ENCODE measurements around the gene CACNG7.
A peak's percentile ranks its signal among the peaks of the same experiment; 100 is the strongest.
"Not testable (repeated sequence)": the region's sequence is repeated elsewhere in the genome, so short reads cannot be mapped to it uniquely, and the experiment has no call there.

CACNG7 gene

DNA sequence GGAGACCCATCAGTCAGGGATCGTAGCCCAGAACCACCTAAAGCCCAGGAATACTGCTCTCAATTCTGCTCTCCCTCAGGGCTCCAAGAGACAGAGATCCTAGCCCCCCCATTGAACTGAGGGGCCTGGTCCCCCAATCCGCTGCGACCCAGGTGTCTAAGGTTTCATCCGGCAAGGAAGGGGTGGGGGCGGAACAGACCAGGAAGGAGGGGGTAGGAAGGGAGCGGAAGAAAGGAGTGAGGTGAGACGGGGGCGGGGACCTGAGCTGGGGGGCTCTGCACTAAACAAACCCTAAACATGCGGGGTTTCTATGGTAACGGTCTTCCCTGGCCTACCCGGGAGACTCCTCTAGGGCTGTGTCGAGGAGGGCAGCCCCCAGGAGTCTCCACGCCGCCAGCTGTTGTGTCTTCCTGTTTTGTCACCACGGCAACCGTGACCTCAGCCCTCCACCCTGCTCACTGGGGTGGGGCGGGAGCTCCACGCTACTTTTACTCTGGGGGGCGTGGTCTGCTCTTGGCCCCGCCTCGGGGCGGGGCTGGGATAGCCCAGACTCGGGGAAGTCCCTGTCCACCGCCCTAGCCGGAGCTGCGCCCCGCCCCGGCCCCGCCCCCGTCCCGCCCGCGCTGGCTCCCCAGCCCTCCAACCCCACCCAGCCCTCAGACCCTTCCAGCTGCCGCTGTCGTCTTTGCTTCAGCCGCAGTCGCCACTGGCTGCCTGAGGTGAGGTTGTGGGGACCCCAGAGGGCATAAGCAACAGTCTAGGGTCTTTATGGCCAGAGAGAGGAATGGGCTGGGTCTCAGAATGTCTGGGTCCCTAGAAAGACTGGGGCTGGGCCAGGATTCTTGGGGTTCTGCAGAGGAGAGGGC lies 41.6 kb upstream of the CACNG7 start, which contains the start of gene MYADM:
Gene MYADM (plus strand): TSS at position 659 of the 866 bp plus-strand sequence. CDS start 5,647 bp downstream, outside the sequence.
- Histone ChIP-seq H3K9me3 (ENCODE audit: severe bottlenecking) (no peaks in the 10 kb centered on the region), H3K4me3 (ENCODE audit: low read depth, low read length) (peak within 1 kb of the TSS; percentile 66), H3K27ac (no peak within 1 kb of the TSS), H3K27me3 (ENCODE audit: insufficient read depth, low read depth, severe bottlenecking) (no peaks in the 10 kb centered on the region), H3K36me3 (no peaks in the 10 kb centered on the region)
- TF ChIP-seq, protein P1, sequence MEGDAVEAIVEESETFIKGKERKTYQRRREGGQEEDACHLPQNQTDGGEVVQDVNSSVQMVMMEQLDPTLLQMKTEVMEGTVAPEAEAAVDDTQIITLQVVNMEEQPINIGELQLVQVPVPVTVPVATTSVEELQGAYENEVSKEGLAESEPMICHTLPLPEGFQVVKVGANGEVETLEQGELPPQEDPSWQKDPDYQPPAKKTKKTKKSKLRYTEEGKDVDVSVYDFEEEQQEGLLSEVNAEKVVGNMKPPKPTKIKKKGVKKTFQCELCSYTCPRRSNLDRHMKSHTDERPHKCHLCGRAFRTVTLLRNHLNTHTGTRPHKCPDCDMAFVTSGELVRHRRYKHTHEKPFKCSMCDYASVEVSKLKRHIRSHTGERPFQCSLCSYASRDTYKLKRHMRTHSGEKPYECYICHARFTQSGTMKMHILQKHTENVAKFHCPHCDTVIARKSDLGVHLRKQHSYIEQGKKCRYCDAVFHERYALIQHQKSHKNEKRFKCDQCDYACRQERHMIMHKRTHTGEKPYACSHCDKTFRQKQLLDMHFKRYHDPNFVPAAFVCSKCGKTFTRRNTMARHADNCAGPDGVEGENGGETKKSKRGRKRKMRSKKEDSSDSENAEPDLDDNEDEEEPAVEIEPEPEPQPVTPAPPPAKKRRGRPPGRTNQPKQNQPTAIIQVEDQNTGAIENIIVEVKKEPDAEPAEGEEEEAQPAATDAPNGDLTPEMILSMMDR (IDR thresholded peaks at IDR 0.05; ENCODE audit: low read depth, low read length) = no peak
- peak; percentile 95 for DNase-seq

DNA sequence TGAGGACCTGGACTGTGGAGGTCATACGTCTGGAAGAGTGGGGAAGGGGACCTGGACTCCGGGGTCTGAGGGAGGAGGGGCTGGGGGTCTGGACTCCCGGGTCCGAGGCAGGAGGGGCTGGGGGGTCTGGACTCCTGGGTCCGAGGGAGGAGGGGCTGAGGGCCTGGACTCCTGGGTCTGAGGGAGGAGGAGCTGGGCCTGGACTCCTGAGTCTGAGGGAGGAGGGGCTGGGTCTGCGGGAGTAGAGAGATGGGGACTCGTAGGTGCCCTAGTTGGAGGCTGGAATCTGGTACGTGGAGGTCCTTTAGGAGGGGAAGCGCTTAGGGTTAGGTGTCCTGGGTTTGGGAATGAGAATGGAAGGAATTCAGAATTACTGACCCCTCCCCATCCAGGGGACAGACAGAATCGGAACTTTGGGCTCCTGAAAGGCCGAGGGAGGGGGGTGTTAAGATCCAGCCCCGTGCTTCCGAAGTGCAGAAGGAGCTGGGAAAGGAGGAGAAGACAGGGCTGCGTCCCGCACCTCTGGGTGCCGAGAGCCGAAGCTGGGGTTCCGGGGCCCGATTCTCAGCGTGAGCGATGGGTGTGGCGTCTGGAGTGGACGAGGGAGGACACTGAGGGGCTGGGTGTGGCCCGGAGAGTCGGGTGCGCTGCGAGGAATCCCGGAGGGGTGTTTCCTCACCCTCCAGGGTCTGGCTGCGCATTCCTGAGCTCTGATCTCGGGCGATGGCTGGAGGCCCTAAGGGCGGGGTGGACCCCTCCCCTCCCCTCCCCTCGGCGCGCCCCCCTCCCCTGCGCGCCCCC lies 40.8 kb upstream of the CACNG7 start:
- no peaks in the 10 kb centered on the region for H3K9me3 ChIP-seq (ENCODE audit: severe bottlenecking)
- H3K36me3 ChIP-seq = no peaks in the 10 kb centered on the region
- peak overlapping the region; percentile 66 for H3K4me3 ChIP-seq (ENCODE audit: low read depth, low read length)
- DNase-seq = peak; percentile 25
- TF ChIP-seq, protein P1 (IDR thresholded peaks at IDR 0.05; ENCODE audit: low read depth, low read length) = no peak
- no peaks in the 10 kb centered on the region for H3K27me3 ChIP-seq (ENCODE audit: insufficient read depth, low read depth, severe bottlenecking)
- H3K27ac ChIP-seq = no peak overlapping the region

DNA sequence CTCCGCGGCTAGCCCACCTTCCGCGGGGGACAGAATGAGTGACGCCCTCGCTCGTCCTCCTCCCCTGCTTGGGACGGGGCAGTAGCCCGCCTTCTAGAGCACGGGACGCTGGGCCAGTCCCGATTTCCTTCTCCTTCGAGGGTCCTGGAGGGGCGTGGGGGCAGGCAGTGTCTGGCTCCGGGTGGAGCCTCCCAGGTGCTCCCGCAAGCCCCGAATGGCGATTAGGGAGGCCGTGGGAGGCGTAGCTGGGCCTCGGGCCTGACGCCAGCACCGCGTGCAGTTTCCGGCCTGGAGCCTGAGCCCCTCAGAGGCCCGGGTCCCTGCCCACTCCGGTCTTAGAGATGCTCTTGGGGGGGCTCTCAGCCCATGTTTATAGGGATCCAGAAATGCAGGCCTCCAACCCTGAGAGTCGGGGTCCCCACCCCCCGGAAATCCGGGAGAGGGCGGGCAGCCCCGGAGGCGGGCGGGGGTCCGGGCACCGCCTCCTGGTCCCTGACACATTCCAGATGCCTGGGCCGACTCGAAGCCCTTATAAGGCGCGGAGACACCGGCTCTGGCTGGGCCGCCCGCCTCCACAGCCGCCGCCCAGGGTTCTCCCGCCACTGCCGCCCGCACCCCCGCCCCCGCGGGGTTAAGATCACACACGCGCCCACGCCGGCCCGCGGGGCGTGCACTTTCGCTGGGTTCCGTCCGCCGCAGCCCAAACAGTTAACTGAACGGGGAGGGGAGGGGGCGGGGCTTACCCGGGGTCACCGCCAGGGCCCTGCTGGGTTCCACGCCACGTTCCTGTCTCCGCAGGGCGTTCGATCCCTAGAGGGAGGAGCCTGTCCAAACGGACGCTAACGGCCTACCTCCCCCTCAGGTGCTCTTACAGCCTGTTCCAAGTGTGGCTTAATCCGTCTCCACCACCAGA lies 39.9 kb upstream of the CACNG7 start:
- TF ChIP-seq, protein P1 (IDR thresholded peaks at IDR 0.05; ENCODE audit: low read depth, low read length) = no peak
- Histone ChIP-seq H3K36me3 (peaks cover 4% of the 10 kb centered on the region), H3K4me3 (ENCODE audit: low read depth, low read length) (peak overlapping the region; percentile 66), H3K9me3 (ENCODE audit: severe bottlenecking) (no peaks in the 10 kb centered on the region), H3K27me3 (ENCODE audit: insufficient read depth, low read depth, severe bottlenecking) (no peaks in the 10 kb centered on the region), H3K27ac (peak overlapping the region; percentile 75)
- DNase-seq = peak; percentile 91

DNA sequence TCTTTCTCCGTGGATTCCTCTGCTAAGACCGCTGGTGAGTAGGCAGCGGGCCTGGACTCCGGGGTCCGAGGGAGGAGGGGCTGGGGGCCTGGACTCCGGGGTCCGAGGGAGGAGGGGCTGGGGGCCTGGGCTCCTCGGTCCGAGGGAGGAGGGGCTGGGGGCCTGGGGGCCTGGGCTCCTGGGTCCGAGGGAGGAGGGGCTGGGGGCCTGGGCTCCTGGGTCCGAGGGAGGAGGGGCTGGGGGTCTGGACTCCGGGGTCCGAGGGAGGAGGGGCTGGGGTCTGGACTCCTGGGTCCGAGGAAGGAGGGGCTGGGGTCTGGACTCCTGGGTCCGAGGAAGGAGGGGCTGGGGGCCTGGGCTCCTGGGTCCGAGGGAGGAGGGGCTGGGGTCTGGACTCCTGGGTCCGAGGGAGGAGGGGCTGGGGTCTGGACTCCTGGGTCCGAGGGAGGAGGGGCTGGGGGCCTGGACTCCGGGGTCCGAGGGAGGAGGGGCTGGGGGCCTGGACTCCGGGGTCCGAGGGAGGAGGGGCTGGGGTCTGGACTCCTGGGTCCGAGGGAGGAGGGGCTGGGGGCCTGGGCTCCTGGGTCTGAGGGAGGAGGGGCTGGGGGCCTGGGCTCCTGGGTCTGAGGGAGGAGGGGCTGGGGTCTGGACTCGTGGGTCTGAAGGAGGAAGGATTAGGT lies 39.1 kb upstream of the CACNG7 start:
- not testable (repeated sequence) for H3K27me3 ChIP-seq (ENCODE audit: insufficient read depth, low read depth, severe bottlenecking); H3K9me3 ChIP-seq (ENCODE audit: severe bottlenecking); DNase-seq; H3K36me3 ChIP-seq
- Histone ChIP-seq H3K4me3 (ENCODE audit: low read depth, low read length) (peak overlapping the region; percentile 66), H3K27ac (peak overlapping the region; percentile 75)

DNA sequence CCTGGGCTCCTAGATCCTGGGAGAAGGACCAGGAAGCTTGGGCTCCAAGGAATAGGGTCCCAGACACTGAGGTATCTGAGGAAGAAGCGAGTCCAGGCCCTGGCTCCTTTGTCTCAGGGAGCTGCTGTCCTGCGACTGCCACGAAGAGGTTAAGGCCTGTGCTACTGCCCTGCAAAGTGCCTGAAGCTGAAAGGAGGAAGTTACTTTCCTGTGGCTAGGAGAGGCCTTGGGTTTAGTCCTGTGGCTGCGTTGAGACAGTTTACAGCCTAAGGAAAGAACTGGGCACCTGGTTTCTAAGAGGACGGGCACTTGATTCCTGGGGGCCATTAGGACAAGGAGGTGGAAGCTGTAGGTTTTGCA lies 38.6 kb upstream of the CACNG7 start:
- no peak for DNase-seq
- TF ChIP-seq, protein P1 (IDR thresholded peaks at IDR 0.05; ENCODE audit: low read depth, low read length) = no peak
- Histone ChIP-seq H3K9me3 (ENCODE audit: severe bottlenecking) (no peaks in the 10 kb centered on the region), H3K36me3 (peaks cover 8% of the 10 kb centered on the region), H3K27ac (peak overlapping the region; percentile 54), H3K4me3 (ENCODE audit: low read depth, low read length) (peak overlapping the region; percentile 66), H3K27me3 (ENCODE audit: insufficient read depth, low read depth, severe bottlenecking) (no peaks in the 10 kb centered on the region)

Measured in WERI-Rb-1 (cell line).